Measurements from ENCODE around the gene BCAS3. TPM values are rescaled to one million over a fixed set of nuclear protein-coding genes. Genes with fewer than 3 reads are reported as not detected.
A peak's percentile ranks its signal among the peaks of the same experiment; 100 is the strongest.
"Not testable (repeated sequence)": the region's sequence is repeated elsewhere in the genome, so short reads cannot be mapped to it uniquely, and the experiment has no call there.

The BCAS3 gene
- total RNA-seq, 1 experiment from 2014 or later = 11.4 TPM

DNA sequence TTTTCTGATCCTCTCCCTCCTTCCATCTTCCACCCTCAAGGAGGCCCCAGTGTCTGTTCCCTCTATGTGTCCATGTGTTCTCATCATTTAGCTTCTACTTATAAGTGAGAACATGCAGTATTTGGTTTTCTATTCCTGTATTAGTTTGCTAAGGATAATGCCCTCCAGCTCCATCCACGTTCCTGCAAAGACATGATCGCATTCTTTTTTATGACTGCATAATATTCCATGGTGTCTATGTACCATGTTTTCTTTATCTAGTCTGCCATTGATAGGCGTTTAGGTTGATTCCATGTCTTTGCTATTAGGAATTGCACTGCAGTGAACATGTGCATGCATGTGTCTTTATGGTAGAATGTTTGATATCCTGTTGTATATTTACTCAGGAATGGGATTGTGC, 275.1 kb downstream of the BCAS3 start:
- Histone ChIP-seq H3K36me3 (replicated peaks; ENCODE audit: control insufficient read depth, insufficient read depth, low read length) (no peaks in the 10 kb centered on the region), H3K4me3 (ENCODE audit: insufficient read depth, low read depth, low read length) (no peak overlapping the region), H3K27me3 (ENCODE audit: control insufficient read depth, insufficient read depth, low read length) (no peaks in the 10 kb centered on the region)
- no peak for DNase-seq

DNA sequence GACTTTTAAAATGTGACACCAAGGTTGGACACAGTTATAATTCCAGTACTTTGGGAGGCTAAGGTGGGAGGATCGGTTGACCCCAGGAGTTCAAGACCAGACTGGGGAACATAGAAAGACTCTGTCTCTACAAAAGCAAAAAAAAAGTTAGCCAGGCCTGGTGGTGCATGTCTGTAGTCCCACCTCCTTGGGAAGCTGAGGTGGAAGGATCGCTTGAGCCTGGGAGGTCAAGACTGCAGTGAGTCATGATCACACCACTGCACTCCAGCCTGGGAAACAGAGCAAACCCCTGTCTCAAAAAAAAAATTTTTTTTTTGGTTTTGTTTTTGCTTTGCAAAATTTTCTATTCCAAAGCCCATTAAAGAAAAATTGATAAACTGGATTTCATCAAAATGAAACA, 281.4 kb downstream of the BCAS3 start:
- H3K4me3 ChIP-seq (ENCODE audit: insufficient read depth, low read depth, low read length) = no peak overlapping the region
- no peaks in the 10 kb centered on the region for H3K36me3 ChIP-seq (replicated peaks; ENCODE audit: control insufficient read depth, insufficient read depth, low read length)
- no peak for DNase-seq
- H3K27me3 ChIP-seq (ENCODE audit: control insufficient read depth, insufficient read depth, low read length) = no peaks in the 10 kb centered on the region

DNA sequence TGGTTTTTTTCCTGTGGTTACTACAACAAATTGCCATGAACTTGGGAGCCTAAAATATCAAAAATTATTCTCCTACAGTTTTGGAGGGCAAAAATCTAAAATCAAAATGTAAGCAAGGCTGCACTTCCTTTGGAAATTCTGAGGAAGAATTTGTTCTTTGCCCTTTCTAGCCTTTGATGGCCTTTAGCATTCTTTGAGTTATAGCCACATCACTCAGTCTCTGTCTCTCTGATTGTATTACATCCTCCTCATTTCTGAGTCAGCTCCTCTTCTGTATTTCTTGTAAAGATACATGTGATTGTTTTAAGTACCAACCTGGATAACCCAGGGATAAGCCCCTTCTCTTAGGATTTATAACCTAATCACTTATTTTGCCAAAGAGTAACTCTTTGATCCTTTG, 282.0 kb downstream of the BCAS3 start:
- DNase-seq = no peak
- Histone ChIP-seq H3K4me3 (ENCODE audit: insufficient read depth, low read depth, low read length) (no peak overlapping the region), H3K36me3 (replicated peaks; ENCODE audit: control insufficient read depth, insufficient read depth, low read length) (no peaks in the 10 kb centered on the region), H3K27me3 (ENCODE audit: control insufficient read depth, insufficient read depth, low read length) (no peaks in the 10 kb centered on the region)

DNA sequence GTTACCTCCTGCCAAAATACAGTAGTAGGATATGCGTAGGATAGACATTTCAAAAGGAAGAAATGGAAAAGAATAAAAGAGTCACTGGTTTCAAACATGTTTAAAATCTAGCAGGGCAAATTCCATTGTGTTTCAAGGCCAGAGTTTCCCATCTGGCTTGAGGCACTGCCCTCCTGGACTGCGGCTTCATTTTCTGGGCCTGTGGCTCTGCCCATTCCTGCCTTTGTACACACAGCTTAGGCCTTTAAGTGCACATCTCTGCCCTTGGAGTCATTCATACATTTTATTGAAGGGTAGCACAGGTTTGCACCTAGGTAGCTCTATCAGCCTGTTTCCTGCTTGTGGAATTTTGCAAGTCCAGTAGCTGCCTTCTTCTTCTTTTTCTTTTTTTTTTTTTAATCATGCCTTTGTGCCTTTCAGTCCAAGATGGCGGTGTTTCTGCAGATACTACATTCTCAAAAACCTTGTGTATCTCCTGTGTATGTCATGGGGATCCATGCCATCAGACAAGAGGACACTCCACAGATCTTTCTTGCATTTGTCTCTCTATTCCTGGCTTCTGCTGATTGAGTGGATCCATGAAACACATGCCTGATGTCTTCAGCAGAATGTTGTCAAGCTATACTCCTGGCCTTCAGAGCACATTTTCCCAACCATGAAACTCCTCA, 282.9 kb downstream of the BCAS3 start:
- Histone ChIP-seq H3K4me3 (ENCODE audit: insufficient read depth, low read depth, low read length) (no peak overlapping the region), H3K27me3 (ENCODE audit: control insufficient read depth, insufficient read depth, low read length) (no peaks in the 10 kb centered on the region), H3K36me3 (replicated peaks; ENCODE audit: control insufficient read depth, insufficient read depth, low read length) (no peaks in the 10 kb centered on the region)
- DNase-seq = no peak

DNA sequence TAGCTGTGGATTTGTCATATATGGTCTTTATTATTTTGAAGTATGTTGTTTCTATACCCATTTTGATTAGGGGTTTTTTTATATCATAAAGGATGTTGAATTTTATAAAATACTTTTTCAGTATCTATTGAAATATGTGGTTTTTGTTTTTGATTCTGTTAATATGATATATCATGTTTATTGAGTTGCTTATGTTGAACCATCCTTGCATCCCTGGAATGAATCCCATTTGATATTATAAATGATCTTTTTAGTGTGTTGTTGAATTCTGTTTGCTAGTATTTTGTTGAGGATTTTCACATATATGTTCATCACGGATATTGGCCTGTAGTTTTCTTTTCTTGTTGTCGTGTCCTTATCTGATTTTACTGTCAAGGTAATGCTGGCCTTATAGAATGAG, 286.5 kb downstream of the BCAS3 start:
- H3K27me3 ChIP-seq (ENCODE audit: control insufficient read depth, insufficient read depth, low read length) = no peaks in the 10 kb centered on the region
- no peaks in the 10 kb centered on the region for H3K36me3 ChIP-seq (replicated peaks; ENCODE audit: control insufficient read depth, insufficient read depth, low read length)
- no peak overlapping the region for H3K4me3 ChIP-seq (ENCODE audit: insufficient read depth, low read depth, low read length)
- no peak for DNase-seq

DNA sequence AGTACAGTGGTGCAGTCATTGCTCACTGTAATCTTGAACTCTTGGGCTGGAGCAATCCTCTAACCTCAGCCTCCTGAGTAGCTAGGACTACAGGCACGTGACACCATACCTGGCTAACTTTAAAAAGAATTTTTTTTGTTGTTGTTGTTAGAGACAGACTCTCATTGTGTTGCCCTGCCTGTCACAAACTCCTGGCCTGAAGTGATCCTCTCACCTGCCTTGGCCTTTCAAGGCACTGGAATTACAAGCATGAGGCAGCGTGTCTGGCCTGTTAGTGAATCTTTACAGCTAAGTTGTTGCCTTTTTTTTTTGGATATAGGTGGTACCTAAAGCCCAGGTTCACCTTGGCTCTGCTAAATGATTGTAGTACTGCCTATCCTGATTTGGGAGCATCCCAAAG, 290.6 kb downstream of the BCAS3 start:
- no peak for DNase-seq
- Histone ChIP-seq H3K36me3 (replicated peaks; ENCODE audit: control insufficient read depth, insufficient read depth, low read length) (no peaks in the 10 kb centered on the region), H3K27me3 (ENCODE audit: control insufficient read depth, insufficient read depth, low read length) (no peaks in the 10 kb centered on the region), H3K4me3 (ENCODE audit: insufficient read depth, low read depth, low read length) (no peak overlapping the region)

DNA sequence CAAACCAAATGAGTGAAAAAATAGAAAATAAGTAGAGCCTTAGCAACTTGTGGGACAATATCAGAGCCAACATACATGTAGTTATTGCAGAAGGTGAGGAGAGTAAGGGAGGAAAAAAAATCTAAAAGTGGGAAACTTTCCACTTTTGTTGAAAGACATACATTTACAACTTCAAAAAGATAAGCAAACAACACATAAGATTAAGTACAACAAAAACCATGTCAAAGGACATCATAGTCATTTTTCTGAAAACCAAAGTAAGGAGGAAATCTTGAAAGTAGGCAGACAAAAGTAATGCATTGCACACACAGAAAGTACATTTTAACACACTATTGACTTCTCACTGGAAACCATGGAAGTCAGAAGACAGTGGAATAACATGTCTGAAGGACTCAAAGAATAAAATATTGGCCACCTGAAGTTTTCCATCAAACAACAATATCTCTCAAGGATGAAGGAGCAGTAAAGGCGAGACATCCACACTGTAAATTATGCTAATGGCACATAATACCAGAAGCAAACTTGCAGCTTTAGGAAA, 291.9 kb downstream of the BCAS3 start:
- DNase-seq = no peak
- H3K27me3 ChIP-seq (ENCODE audit: control insufficient read depth, insufficient read depth, low read length) = no peaks in the 10 kb centered on the region
- H3K36me3 ChIP-seq (replicated peaks; ENCODE audit: control insufficient read depth, insufficient read depth, low read length) = no peaks in the 10 kb centered on the region
- no peak overlapping the region for H3K4me3 ChIP-seq (ENCODE audit: insufficient read depth, low read depth, low read length)

DNA sequence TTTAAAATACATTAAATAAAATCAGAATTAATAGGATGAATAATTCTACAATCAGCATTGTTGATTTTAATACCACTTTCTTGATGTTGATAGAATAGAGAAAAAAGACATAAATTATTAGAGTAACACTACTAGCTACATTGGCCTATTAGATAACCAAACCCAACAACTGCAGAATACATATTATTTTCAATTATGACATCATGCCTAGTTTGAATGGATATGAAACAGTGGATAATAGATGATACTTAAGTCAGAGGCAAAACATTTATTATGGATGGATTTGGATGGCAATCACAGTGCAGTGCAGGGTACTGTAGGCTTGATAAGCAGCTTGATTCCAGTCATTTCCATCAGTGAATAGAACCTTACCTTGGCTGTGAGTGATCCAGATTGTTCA, 293.1 kb downstream of the BCAS3 start:
- Histone ChIP-seq H3K36me3 (replicated peaks; ENCODE audit: control insufficient read depth, insufficient read depth, low read length) (no peaks in the 10 kb centered on the region), H3K4me3 (ENCODE audit: insufficient read depth, low read depth, low read length) (no peak overlapping the region)
- DNase-seq = no peak

DNA sequence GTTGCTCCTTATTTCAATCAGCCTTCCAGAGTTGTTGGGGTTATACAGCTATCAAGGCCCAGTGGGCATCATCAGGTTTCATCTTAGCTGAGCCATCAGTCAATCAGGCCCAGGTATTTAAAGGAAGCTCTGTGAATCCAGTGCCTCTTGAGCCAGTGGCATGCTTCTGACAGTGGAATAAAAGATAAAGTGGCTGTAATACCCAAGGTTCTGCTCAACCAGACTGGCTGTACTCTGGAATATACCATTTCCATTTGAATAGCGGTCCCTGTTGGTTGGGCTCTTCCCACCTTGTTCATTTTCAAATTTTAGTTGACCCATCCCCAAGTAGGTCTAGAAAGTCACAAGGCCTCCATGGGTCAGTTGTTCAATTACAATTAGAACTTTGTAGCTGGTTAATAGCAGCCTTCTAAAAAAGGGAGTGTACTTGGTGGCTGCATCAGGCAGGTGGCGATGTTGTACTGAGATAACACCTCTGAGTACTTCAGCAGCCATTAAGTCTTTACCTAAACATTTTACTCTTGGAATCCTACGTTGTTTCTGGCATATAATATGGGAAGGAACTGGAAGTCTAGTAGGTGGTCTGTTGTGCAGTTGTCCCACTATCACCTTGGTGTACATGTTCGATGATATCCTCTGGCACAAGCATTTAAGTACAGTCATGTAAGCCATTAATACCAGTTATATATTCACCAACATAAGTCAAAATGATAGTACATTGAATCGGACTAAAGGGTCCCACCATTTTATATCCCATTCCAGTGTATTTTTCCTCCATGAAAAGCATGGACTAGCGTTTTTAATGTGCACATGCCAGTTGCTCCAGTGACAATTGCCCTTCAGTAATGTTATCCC, 294.1 kb downstream of the BCAS3 start:
- peak; percentile 51 for DNase-seq
- H3K27me3 ChIP-seq (ENCODE audit: control insufficient read depth, insufficient read depth, low read length) = no peaks in the 10 kb centered on the region
- no peak overlapping the region for H3K4me3 ChIP-seq (ENCODE audit: insufficient read depth, low read depth, low read length)
- H3K36me3 ChIP-seq (replicated peaks; ENCODE audit: control insufficient read depth, insufficient read depth, low read length) = no peaks in the 10 kb centered on the region

More for the DNA sequence above, 293.1 kb downstream of the BCAS3 start:
- H3K27me3 ChIP-seq (ENCODE audit: control insufficient read depth, insufficient read depth, low read length) = no peaks in the 10 kb centered on the region

DNA sequence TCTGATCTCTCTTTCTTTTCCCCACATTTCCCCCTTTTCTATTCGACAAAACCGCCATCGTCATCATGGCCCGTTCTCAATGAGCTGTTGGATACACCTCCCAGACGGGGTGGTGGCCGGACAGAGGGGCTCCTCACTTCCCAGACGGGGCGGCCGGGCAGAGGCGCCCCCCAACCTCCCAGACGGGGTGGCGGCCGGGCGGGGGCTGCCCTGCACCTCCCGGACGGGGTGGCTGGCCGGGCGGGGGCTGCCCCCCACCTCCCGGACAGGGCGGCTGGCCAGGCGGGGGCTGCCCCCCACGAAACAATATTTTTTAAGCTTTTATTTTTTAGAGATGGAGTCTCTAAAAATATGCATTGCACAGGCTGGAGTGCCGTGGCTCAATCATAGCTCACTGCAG, 299.2 kb downstream of the BCAS3 start:
- DNase-seq; H3K4me3 ChIP-seq (ENCODE audit: insufficient read depth, low read depth, low read length); H3K27me3 ChIP-seq (ENCODE audit: control insufficient read depth, insufficient read depth, low read length); H3K36me3 ChIP-seq (replicated peaks; ENCODE audit: control insufficient read depth, insufficient read depth, low read length): not testable (repeated sequence)

DNA sequence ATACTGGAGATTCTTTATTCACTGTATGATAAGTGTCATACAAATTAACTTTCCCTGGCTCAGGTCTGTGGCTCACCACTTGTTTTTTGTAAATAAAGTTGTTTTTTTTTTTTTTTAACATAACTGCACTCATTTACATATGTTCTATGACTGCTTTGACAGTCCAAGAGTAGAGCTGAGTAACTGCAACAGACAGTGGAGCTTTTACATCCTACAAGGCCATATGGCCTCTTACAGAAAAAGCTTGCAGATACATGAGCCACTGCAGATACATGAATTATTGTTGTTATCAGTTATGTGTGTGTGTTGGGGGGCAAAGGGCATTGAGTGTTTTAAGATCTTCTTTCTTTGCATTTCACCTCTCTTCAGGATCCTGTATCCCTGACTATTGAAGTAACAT, 311.7 kb downstream of the BCAS3 start:
- DNase-seq = no peak
- H3K36me3 ChIP-seq (replicated peaks; ENCODE audit: control insufficient read depth, insufficient read depth, low read length) = no peaks in the 10 kb centered on the region
- no peak overlapping the region for H3K4me3 ChIP-seq (ENCODE audit: insufficient read depth, low read depth, low read length)
- H3K27me3 ChIP-seq (ENCODE audit: control insufficient read depth, insufficient read depth, low read length) = no peaks in the 10 kb centered on the region

DNA sequence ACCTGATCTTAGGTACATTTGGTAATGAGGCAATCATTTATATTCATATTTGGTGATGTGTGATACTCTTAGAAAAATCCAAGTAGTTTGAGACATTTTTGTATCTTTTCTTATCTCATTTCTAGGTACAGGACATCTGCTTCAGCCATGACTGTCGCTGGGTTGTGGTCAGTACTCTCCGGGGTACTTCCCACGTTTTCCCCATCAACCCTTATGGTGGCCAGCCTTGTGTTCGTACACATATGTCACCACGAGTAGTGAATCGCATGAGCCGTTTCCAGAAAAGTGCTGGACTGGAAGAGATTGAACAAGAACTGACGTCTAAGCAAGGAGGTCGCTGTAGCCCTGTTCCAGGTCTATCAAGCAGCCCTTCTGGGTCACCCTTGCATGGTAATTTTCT, 312.2 kb downstream of the BCAS3 start:
- Histone ChIP-seq H3K36me3 (replicated peaks; ENCODE audit: control insufficient read depth, insufficient read depth, low read length) (no peaks in the 10 kb centered on the region), H3K27me3 (ENCODE audit: control insufficient read depth, insufficient read depth, low read length) (no peaks in the 10 kb centered on the region), H3K4me3 (ENCODE audit: insufficient read depth, low read depth, low read length) (no peak overlapping the region)
- DNase-seq = no peak

DNA sequence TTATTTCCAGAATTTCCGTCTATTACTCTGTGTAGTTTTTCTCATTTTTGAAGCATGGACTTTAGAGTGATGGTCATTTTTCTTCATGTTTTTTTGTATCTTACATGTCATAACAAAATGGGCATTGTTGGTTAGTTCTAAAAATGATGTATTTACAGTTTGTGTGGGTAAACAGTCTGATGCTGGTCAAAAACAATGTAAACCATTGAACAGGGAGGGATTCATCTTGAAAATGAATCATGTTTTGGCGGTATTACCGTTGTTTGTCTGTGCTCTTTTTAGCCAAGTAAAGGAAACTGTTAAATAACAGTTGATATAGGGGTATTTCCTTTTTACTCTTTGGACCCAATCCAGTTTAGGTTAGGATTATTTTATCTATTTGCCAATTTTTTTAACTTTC, 315.8 kb downstream of the BCAS3 start:
- no peaks in the 10 kb centered on the region for H3K36me3 ChIP-seq (replicated peaks; ENCODE audit: control insufficient read depth, insufficient read depth, low read length)
- H3K4me3 ChIP-seq (ENCODE audit: insufficient read depth, low read depth, low read length) = no peak overlapping the region
- H3K27me3 ChIP-seq (ENCODE audit: control insufficient read depth, insufficient read depth, low read length) = no peaks in the 10 kb centered on the region
- no peak for DNase-seq

DNA sequence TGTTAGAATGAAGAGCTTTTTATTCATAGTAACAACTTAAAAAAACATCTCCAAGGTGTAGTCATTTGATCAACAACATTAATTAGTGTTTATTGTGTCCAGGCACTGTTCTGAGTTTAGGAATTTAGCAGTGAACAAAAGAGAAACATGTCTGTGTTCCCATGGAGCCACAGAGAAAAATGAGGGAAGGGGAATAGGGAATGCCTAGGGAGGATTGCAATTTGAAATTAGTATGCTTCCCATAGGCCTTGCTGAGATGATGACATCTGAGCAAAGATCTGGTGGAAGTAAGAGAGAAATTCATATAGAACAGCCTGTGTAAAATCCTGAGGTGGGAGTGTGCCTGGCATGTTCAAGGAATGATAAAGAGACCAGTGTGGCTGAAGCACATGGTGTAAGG, 318.0 kb downstream of the BCAS3 start:
- no peak for DNase-seq
- Histone ChIP-seq H3K36me3 (replicated peaks; ENCODE audit: control insufficient read depth, insufficient read depth, low read length) (no peaks in the 10 kb centered on the region), H3K27me3 (ENCODE audit: control insufficient read depth, insufficient read depth, low read length) (no peaks in the 10 kb centered on the region), H3K4me3 (ENCODE audit: insufficient read depth, low read depth, low read length) (no peak overlapping the region)

DNA sequence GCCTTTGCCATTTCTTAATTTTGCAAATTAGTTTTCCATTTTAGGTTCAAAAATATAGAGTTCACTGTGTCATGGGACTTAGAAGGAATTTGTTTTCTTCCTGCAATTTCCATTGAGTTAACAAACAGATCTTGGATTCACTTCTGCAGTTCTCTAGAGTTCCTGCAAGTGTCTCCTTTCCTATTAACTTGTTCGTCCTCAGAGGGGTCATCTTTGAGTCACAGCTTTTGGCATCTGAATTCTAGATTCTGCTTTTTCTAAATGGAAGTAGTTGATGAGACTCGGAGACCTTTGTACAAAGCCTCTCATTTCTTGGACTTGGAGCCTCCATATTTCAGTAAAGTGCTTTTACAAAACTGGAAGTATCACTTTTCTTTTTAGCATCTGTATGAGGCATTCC, 323.3 kb downstream of the BCAS3 start:
- no peak overlapping the region for H3K4me3 ChIP-seq (ENCODE audit: insufficient read depth, low read depth, low read length)
- no peaks in the 10 kb centered on the region for H3K36me3 ChIP-seq (replicated peaks; ENCODE audit: control insufficient read depth, insufficient read depth, low read length)
- peak; percentile 7 for DNase-seq
- no peaks in the 10 kb centered on the region for H3K27me3 ChIP-seq (ENCODE audit: control insufficient read depth, insufficient read depth, low read length)
